Loucy (cell line): ENCODE results near the gene RFC1.

Experiments
- EZH2phosphoT487 ChIP-seq: fragments of 200-600 bp; IDR thresholded peaks from 2 replicates; pipeline ENCODE4 v1.6.1; 2018; ENCODE audit warnings: antibody characterized with exemption, mild to moderate bottlenecking, moderate library complexity, borderline replicate concordance
- TF ChIP-seq, protein P1 (sequence below): fragments of 200-600 bp; sonication (generic); conservative IDR thresholded peaks from 2 replicates; pipeline ENCODE4 v1.5.1; 2014; ENCODE audit warnings: mild to moderate bottlenecking, antibody characterized with exemption, low read length

DNA sequence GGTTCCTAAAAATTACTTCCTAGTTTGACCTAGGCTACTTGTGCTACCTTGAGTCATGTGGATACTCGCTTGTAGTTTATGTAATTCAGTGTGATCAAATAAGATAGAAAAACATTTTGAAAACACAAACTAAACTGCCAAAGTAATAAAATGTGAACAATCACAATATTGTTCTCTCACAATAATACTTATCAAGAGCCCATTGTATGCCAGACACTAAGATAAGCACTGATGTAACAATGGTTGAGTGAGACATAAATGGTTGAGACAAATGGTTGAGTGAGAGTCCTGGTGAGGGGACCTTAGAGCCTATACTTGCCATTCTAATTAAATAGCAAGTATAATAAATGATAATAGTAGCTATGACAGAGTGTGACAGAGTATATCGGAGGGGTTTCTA is 41.7 kb downstream of the RFC1 start:
- TF ChIP-seq, protein P1, sequence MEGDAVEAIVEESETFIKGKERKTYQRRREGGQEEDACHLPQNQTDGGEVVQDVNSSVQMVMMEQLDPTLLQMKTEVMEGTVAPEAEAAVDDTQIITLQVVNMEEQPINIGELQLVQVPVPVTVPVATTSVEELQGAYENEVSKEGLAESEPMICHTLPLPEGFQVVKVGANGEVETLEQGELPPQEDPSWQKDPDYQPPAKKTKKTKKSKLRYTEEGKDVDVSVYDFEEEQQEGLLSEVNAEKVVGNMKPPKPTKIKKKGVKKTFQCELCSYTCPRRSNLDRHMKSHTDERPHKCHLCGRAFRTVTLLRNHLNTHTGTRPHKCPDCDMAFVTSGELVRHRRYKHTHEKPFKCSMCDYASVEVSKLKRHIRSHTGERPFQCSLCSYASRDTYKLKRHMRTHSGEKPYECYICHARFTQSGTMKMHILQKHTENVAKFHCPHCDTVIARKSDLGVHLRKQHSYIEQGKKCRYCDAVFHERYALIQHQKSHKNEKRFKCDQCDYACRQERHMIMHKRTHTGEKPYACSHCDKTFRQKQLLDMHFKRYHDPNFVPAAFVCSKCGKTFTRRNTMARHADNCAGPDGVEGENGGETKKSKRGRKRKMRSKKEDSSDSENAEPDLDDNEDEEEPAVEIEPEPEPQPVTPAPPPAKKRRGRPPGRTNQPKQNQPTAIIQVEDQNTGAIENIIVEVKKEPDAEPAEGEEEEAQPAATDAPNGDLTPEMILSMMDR, result no peak
- no peak for TF ChIP-seq EZH2phosphoT487
